Activated T-cell treated with anti-CD3 and anti-CD28 coated beads for 4 hours (primary cell): ENCODE data around the gene PRSS21.

Experiments
- DNase-seq: peaks from one replicate; pipeline ENCODE4 v3.0.0-alpha.2; 2020

PRSS21 gene

DNA sequence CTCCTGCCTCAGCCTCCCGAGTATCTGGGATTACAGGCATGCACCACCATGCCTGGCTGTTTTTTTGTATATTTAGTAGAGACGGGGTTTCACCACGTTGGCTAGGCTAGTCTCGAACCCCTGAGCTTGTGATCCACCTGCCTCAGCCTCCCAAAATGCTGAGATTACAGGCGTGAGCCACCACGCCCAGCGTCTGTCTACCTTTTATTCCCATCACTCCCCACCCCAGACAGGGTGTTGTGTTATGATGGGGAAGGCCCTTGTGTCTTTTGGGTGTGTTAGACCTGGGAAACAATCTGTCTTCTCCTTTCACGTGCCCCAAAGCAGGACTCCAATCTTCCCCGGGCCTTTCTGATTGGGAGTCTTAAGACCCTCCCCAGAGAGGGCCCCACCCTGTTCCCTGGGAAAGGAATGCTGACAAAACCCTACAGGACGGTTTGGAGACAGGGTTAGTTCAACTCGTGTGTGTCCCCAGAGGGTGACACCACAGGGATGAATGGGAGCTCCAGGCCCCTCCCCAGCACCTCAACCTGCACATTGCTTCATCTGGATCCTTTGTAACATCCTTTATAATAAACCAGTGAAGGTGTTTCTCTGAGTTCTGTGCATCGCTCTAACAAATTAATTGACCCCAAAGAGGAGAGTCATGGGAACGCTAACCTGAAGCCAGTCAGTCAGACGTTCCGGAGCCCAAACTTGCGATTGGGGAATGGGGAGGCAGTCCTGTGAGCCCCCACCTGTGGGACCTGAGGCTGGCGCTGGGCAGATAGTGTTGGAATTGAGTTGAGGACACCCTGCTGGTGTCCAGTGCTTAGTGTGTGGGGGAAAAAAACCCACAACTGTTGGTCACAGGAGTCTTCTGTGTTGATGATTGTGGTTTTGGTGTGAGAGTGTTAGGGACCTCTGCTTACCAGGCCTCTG lies 36.8 kb upstream of the PRSS21 start:
- no peak for DNase-seq

DNA sequence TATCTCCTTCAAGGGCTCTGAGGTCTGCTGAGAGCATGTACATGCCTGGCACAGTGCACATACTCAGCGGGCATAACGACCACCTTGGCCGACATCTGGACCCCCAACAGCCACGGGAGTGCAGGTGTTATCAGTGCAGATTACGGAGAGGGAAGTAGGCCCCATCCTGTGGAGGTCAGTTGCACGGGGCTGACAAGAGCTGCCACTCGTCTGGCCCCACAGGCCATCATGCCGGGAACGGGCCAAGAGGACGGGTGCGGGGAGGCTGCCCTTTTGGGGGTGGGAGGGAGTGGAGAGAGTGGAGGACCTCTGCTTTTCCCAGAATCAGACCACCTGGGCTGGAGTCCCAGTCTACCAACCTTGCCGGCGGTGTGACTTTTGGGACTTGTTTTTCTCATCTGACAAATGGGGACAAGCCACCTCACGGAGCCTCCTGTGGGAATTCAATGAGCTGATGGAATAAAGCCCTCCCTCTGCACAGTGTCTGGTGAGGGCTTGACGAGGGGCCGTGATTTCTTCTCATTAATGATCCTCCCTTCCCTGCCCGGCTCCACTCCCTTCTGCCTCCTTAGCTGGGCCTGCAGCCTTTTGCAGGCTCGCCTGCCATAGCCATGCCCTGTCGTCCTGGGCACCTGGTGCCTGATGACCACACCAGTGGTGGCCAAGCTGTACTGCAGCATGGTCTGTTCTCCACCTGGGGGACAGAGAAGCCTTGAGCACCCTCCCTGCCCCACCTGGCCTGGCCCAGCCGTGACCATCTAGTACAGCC lies 34.3 kb upstream of the PRSS21 start:
- no peak for DNase-seq

DNA sequence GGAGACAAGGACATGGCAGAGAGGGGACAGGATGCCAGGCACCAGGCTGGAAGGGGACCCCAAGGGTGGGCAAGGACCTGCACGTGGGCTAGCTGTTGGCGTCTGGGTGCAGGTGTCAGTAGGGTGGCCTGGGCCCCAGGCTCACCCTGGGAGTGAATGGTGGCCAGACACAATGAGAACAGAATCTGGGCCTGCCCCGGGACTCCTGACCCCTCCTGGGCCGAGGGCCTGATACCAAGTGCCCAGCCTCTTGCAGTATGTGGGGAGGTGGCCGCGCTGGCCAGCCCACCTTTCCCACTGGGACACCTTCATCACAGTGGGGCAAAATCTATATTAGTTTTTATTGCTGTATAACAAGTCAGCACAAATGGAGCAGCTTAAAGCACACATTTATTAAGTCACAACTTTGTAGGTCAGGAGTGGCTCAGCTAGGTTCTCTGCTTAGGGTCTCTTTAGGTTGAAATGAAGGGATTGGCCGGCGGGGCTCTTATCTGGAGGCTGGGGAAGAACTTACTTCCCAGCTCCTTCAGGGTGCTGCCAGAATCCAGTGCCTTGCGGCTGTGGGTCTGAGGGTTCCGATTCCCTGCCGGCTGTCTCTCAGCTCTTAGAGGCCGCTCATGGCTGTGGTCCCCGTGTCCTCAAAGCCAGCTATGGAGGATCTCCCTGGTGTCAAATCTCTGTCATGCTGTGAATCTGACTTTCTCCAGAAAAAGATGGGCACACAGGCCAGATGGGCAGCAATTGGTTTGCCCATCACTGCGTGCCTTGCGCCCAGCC lies 33.3 kb upstream of the PRSS21 start:
- no peak for DNase-seq

DNA sequence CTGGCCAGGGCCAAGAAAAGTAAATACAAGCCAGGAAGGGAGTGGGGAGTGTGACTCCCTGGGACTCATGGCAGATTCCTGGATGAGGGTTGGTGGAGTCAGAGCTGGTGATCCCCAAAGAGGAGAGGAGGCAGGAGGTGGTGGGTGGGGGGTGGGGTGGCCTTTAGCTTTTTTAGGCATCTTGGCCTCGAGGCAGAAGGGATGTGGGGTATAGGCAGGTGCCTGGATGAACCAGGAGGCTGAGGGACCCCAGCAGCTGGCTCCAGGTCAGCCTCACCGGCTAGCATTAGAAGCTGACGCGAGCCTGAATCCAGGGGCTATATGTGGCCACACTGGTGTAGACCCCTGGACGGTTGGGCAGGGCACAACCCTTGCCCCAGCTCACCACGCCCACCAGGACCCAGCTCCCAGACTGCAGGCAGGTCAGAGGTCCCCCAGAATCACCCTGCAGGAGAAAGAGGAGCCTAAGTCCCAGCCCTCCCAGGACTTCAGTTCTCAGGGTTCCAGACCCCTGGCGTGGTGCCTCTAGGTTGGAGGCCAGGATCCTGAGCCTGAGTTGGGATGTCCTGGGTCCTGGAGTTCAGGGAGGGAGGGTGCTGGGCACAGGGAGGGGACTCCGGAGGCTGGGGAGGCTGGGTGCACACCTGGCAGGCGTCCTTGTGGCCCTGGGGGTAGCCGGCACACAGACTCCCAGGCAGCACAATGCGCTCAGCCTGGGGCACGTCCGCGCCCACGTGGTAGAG lies 32.5 kb upstream of the PRSS21 start:
- no peak for DNase-seq

DNA sequence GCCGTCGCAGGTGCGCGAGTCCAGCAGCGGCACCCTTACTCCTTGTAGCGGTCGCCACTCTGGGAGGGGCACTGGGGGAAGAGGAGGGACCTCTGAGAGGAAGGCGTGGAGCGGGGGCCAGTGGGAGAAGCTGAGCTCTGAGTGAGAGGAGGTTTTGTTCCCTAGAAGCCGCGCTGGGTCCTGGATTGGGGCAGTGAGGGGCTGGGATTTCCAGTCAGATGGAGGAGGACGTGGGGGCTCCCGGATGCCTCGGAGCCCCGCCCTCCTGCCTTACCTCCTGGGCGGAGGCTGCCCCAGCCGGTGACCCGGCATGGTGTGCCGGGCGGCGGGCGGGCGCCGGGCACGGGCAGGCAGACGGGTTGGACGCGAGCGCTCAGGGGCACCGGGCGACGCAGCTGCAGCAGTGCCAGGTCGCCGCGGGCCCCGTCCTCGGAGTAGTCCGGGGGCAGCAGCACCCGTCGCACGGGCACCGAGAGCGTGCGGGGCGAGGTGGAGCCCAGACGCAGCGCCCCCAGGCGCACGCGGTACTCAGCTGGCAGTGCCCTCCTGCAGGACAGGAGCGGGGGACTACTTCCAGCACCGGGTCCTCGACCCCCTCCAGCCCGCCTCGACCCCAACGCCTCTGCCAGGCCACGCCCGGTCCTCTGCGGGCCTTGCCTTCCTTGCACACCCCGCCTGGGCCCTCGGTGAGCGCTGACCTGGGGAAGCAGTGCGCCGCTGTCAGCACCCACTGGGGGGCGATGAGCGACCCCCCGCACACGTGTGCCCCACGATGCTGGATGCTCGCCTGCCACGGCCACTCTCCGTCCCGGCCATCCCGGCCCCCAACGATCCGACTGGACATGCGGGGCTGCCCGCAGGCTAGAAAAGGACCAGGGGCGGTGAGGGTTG lies 31.7 kb upstream of the PRSS21 start:
- no peak for DNase-seq

DNA sequence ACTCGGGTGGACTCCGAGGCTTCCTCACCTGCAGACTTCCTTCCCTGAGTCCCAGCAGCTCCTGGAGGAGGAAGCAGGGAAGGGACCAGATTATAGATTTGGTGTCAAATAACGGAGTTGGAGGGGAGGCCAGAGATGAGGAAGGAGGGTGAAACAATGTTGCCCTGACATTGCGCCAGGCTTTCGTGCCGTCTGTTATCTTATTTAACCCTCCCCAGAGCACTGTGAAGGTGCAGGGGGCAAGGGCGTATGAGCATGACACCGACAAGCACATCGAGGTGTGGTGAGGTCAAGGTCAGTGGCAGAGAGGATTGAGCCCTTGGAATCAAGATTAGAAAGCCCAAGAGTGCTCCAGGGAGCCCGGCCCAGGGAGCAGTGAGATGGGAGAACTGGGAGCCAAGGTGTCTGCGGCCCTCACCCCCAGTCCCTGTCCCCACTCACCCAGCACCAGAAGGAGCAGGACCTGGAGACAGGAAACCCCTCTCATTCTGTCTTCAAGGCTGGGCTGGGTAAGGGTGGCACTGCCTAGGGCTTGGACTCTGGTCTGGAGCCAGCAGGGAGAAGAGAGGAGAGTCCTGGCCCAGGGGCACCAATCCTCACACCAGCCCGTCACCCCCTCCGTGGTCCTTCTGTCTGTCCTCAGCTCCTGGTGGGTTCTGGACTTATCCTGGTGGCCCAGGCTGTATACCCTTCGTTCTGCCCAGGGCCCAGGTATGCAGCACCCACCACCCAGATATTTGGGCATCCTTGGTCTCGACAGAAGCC lies 30.8 kb upstream of the PRSS21 start:
- no peak for DNase-seq

DNA sequence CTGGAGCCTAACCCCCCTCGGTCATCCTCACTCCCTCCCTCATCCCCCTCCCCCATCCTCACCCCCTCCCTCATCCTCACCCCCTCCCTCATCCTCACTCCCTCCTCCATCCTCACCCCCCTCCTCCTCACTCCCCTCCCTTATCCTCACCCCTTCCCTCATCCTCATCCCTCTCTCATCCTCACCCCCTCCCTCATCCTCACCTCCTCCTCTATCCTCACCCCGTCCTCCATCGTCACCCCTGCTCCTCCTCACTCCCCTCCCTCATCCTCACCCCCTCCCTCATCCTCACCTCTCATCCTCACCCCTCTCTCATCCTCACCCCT lies 30.2 kb upstream of the PRSS21 start:
- DNase-seq = no peak

DNA sequence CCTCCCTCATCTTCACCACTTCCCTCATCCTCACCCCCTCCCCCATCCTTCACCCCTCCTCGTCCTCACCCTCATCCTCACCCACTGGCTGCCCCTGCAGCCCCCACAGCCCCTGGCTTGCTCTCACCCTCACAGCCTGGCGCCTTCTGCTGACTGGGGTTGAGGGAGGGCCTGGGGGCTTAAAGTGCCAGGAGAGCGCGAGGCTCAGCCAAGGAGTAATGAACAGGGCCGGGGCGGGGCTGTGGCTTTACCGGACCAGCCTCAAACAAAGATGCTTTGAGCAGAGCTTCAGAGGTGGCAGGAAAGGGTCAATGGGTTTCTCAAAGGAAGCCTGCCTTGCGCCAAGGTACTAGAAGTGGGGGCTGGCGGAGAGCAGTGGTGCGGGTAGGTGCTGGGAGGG lies 29.6 kb upstream of the PRSS21 start, which contains the start of gene PRSS33:
PRSS33 (minus strand) TSS at position 155 of the 400 bp plus-strand sequence. CDS start 1,013 bp downstream, outside the sequence.
- DNase-seq = no peak

DNA sequence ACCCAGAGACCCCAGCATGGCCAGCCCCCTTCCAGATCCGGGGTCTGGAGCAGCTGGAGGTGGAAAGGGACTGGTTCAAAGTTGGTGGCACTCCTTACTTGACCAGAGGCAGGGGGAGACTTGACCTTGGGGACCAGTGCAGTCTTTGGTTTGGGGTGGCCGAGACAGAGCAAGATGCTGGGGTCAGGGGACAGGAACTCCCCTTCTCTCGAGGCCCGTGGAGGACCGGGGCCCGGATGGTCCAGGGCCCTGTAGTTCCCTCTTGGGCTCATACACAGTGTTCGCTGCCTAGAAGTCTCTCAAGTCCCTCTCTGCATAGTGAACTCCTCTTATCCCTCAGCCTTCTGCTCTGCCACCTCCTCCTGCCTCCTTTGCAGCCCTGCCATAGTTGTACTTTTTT lies 29.1 kb upstream of the PRSS21 start:
- DNase-seq = no peak

DNA sequence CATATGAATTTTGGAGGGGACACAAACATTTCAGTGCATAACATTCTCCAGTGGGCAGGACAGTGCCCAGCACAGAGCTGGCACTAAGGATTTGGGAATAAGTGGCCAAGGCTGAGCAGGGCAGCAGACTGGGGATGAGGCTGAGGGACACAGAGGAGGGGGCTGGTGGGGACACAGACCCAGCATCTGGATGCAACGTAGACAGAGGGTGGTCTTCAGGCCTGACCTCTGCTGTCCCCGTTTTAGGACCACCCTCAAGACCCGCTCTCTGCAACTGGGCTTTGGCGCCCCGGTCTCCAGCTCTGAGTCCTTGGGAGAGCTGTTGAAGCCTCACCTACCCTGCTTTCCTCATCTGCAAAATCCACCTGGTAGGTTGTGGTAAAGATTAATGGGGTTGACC lies 26.4 kb upstream of the PRSS21 start:
- no peak for DNase-seq

DNA sequence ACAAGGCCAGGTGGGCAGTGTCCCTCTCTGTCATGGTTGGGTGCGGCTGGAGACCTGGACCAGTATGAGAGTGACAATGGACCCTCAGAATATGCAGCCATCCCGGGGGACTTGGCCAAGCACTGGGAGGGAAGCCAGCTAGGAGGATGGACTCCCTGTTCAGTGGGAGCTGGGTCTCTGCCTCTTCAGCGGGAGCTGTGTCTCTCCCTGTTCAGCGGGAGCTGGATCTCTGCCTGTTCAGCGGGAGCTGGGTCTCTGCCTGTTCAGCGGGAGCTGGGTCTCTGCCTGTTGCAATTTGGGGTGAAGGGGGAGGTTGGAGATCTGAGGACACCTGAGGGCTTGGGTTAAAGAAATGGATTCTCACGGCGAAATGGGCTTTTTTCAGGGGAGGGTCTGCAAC lies 25.9 kb upstream of the PRSS21 start:
- DNase-seq = no peak

DNA sequence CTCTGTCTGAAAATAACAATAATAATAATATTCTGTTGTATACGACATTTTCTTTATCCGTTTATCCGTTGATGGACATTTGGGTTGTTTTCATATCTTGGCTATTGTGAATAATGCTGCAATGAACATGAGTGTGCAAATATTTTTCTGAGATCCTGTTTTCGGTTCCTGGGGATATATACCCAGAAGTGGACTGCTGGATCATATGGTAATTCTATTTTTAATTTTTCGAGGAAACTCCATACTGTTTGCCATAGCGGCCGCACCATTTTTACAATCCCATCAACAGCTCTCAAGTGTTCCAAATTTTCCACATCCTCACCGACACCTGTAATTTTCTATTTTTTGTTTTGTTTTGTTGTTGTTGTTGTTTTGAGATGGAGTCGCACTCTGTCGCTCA lies 24.1 kb upstream of the PRSS21 start:
- no peak for DNase-seq

DNA sequence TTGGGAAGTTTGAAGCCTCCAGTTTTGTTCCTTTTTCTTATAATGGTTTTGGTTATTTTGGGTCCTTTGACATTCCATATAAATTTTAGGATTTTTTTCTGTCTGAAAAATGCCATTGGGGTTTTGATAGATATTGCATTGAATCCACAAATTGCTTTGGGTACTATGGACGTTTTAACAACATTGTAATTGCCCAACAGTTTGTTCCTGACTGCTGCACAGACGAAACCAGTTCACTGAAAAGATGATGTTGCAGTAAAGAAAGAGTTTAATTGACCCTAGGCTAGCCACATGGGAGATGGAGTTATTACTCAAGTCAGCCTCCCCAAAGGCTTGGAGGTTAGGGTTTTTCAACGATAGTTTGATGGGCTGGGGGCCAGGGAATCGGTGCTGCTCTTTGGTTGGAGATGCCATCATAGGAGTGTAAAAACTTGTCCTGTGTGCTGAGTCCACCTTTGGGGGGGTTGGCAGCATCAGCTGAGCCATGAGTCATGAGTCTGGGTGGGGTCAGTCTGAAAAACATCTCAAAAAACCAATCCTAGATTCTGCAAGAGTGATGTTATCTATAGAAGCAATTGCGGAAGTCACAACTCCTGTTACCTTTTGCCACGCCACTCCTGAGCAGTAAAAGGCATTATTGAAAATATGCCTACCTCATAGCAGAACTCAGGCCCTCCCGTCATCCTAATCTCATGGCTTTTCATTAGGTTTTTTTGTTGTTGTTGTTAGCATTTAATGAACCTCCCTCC lies 21.5 kb upstream of the PRSS21 start:
- DNase-seq = no peak

DNA sequence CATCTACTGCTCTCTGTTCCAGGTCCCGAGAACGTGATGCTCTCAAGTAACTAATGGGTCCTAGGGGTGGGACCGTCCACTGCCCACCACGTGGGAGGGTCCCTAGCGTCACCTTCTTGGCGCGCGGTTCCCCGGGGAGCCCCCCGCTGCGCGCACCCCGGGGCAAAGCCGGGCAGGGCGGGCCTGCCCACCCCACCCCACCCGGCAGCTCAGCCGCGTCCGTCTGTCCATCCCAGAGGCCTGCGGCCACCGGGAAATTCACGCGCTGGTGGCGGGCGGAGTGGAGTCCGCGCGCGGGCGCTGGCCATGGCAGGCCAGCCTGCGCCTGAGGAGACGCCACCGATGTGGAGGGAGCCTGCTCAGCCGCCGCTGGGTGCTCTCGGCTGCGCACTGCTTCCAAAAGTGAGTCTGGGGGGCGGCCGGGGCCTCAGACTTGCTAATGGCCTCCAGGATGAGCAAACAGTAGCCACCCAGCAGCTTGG lies 18.3 kb upstream of the PRSS21 start:
- no peak for DNase-seq

DNA sequence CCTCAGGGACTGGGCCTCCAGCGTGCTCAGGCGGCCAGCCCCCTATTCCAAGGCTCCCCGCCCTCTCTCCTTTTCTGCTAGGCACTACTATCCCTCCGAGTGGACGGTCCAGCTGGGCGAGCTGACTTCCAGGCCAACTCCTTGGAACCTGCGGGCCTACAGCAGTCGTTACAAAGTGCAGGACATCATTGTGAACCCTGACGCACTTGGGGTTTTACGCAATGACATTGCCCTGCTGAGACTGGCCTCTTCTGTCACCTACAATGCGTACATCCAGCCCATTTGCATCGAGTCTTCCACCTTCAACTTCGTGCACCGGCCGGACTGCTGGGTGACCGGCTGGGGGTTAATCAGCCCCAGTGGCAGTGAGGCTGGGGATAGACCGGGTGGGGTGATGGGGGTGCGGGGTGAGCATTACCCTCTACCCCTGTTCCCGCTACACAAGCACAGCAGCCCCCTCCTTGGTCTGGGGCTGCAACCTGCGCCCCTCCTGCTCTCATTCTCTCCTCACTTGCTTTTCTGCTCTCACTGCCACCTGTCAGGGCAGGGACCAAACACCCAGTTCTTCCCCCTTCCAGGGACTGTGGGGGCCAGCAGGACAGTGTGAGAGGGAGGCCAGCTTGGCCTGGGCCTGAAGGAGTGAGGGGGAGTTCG lies 17.7 kb upstream of the PRSS21 start:
- DNase-seq = no peak

DNA sequence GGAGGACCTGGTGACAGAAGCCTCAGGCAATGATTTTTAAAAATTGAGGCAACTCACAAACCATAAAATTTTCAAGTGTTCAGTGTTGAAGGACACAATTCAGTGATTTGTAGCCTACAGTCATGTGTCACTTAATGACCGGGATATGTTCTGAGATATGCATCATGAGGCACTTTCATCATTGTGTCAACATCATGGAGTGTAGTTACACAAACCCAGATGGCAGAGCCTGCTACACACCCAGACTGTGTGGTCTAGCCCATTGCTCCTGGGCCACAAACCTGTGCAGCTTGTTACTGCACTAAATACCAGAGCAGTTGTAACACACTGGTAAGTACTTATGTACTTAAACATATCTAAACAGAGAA lies 17.2 kb upstream of the PRSS21 start:
- DNase-seq = no peak

DNA sequence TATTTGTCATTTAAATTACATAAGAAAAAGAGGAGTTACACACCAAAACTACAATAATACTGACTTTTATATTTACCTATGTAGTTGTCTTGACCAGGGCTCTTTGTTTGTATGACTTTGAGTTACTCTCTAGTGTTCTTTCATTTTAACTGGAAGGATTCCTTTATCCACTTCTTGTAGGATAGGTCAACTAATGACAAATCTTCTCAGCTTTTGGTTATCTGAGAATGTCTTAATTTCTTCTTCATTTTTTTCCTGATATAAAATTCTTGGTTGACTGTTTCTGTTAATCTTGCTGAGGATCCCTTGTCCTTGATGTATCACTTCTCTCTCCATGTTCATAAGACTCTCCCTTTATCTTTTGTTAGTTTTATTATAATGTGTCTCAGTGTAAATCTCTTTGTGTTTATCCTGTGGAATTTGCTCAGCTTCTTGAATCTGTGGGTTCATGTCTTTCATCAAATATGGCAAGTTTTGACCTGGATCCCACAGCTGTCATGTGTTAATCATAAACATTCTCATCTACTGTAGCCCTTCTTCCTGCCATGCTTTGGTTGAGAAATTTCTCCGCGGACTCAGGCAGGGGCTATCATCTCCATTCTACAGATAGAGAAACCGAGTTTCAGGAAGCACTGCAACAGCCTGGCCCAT lies 13.4 kb upstream of the PRSS21 start:
- no peak for DNase-seq

DNA sequence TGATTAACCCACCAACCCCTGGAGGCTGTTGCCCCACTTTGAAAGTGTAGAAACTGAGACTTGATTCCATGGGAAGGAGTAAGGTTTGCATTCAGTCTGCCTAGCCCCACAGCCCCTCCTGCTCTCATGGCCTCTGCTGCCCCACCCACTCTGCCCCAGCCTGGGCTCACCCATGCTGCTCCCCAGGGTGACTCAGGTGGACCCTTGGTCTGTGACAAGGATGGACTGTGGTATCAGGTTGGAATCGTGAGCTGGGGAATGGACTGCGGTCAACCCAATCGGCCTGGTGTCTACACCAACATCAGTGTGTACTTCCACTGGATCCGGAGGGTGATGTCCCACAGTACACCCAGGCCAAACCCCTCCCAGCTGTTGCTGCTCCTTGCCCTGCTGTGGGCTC lies 12.3 kb upstream of the PRSS21 start:
- DNase-seq = no peak

DNA sequence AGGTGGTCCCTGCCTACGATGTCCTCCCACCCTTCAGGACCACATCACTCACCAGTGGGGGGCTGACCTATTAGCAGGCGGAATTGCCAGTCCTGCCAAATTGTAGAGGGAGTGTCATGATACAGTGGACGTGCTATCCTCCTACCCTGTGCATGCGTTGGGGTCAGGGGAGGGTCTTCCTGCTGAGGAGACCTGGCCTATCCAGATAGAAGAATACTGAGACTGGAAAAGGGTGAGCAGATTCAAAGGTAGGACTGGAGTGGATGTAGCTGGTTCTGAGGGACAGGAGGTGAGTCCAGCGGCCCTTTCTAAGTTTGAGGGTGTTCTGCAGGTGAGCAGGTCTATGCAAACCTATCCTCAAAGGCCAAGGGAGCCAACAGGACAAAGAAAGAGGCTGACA lies 10.8 kb upstream of the PRSS21 start:
- DNase-seq = no peak
